Heart left ventricle (tissue), 13 donors: ENCODE results near the gene KLK1.

Experiments
- CTCF ChIP-seq, 12 donors: fragments of 200-600 bp; sonication (generic) in 4 of 12; IDR thresholded peaks; one replicate each; pipeline versions ENCODE4 v1.5.0 to v1.8.0; 2018 to 2022; ENCODE audit warnings: antibody characterized with exemption in 12 of 12, mild to moderate bottlenecking in 5 of 12
- POLR2A ChIP-seq, 2 donors: fragments of 450-650 bp; IDR thresholded peaks; one replicate each; pipeline ENCODE4 v1.6.1; 2017; ENCODE audit warnings: antibody characterized with exemption in 2 of 2, mild to moderate bottlenecking in 2 of 2, moderate library complexity in 2 of 2
- donor health status: ischemic (EF 13 %, LVEDD 7.1; RV severe dilation, severe dysfunction).
- donor health status: DM: no; HTN: yes; CAD: no.
- donor health status: DM: no; HTN: no; CAD: no.
- donor health status: ischemic (EF 25% LVEDD 6.9; RV normal size, moderate dysfunction).
- donor health status: ischemic (EF 25% LVEDD 5.7; RV mildly dilated, moderate dysfunction).
- donor health status: ischemic (EF 35%, LVEDD 5.7; RV mildly dilated, moderate dysfunction).
- donor health status: nonischemic (EF 11% LVEDD 7.7; RV severe dilation, severe dysfunction).
- donor health status: DM: yes; HTN: yes; CAD: no.
- donor health status: PGD.
- donor health status: ischemic (EF 29% LVEDD 5.4; RV normal size, mild dysfunction).
- donor health status: nonischemic (EF 23%, LVEDD 6.1; RV moderate dilation, normal function).

GRCh38 chr19:50861010-50861409, 37.4 kb upstream of the KLK1 start:
- TF ChIP-seq POLR2A (IDR thresholded peaks at IDR 0.05) (no peak), CTCF (IDR thresholded peaks at IDR 0.05) (no peak)
